DOHH2 (cell line): Measurements from ENCODE around the gene MRC1.

Experiments used
- H3F3A ChIP-seq: fragments of 200-600 bp; sonication (generic), shearing (Covaris generic); 2 replicates; pipeline ENCODE4 v1.6.0; 2016; ENCODE audit warnings: antibody characterized with exemption, mild to moderate bottlenecking; ENCODE audit not compliant: control insufficient read depth, insufficient read depth
- H3K27ac ChIP-seq: fragments of 200-600 bp; sonication (generic); 2 replicates; pipeline ENCODE4 v1.5.1; 2014; ENCODE audit warnings: low read depth, mild to moderate bottlenecking, low read length, moderate library complexity
- H3K27me3 ChIP-seq: fragments of 200-600 bp; sonication (generic); 2 replicates; pipeline ENCODE4 v1.6.1; 2014; ENCODE audit warnings: mild to moderate bottlenecking, low read length, mixed read lengths; ENCODE audit not compliant: control insufficient read depth
- H3K36me3 ChIP-seq: fragments of 200-600 bp; sonication (generic); 2 replicates; pipeline ENCODE4 v1.6.1; 2014; ENCODE audit warnings: mild to moderate bottlenecking, low read length, moderate library complexity, mixed read lengths; ENCODE audit not compliant: control insufficient read depth
- H3K4me1 ChIP-seq: fragments of 200-600 bp; sonication (generic); 2 replicates; pipeline ENCODE4 v1.6.1; 2014; ENCODE audit warnings: mild to moderate bottlenecking, low read length, mixed read lengths; ENCODE audit not compliant: control insufficient read depth
- H3K4me2 ChIP-seq: fragments of 200-600 bp; sonication (generic); 2 replicates; pipeline ENCODE4 v1.6.0; 2014; ENCODE audit warnings: mild to moderate bottlenecking, low read length, moderate library complexity
- H3K4me3 ChIP-seq: fragments of 200-600 bp; sonication (generic); 2 replicates; pipeline ENCODE4 v1.5.1; 2014; ENCODE audit warnings: mild to moderate bottlenecking, low read length, mixed read lengths
- H3K79me2 ChIP-seq: fragments of 200-600 bp; sonication (generic); 2 replicates; pipeline ENCODE4 v1.6.1; 2014; ENCODE audit warnings: mild to moderate bottlenecking, low read length, mixed read lengths; ENCODE audit not compliant: control insufficient read depth
- H3K9me2 ChIP-seq: fragments of 200-600 bp; sonication (generic); replicated peaks from 2 replicates; pipeline ENCODE4 v1.6.1; 2014; ENCODE audit warnings: mild to moderate bottlenecking, low read length, mixed read lengths; ENCODE audit not compliant: control insufficient read depth
- H3K9me3 ChIP-seq: fragments of 200-600 bp; sonication (generic); 2 replicates; pipeline ENCODE4 v1.6.1; 2014; ENCODE audit warnings: antibody characterized with exemption, low read length, mixed read lengths; ENCODE audit not compliant: control insufficient read depth, insufficient read depth
- H4K20me1 ChIP-seq: fragments of 200-600 bp; sonication (generic); 2 replicates; pipeline ENCODE4 v1.6.0; 2014; ENCODE audit warnings: low read depth, mild to moderate bottlenecking, antibody characterized with exemption, low read length, moderate library complexity; ENCODE audit not compliant: control insufficient read depth, insufficient read depth
- EZH2phosphoT487 ChIP-seq: fragments of 200-600 bp; sonication (generic); IDR thresholded peaks from 2 replicates; pipeline ENCODE4 v1.6.1; 2017; ENCODE audit warnings: borderline replicate concordance, mild to moderate bottlenecking, antibody characterized with exemption, low read length, moderate library complexity, mixed read lengths
- TF ChIP-seq, protein P1 (sequence below): fragments of 200-600 bp; sonication (generic); IDR thresholded peaks from one replicate; pipeline ENCODE4 v1.5.1; 2014; ENCODE audit warnings: antibody characterized with exemption, mild to moderate bottlenecking, low read depth, low read length; ENCODE audit not compliant: poor library complexity, severe bottlenecking

MRC1 gene

DNA sequence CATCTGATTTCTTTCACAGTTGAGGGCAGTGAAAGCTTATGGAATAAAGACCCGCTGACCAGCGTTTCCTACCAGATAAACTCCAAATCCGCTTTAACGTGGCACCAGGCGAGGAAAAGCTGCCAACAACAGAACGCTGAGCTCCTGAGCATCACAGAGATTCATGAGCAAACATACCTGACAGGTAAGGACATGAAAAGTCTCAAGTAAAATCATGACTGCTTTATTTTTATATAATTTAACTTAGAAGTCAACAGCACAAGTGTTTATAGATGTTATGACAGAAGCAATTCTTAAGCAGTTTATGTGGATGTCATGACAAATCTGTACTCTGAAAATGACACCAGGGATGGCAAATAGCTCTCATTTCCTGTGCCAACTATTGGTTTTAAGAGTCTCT, 24.5 kb downstream of the MRC1 start:
- TF ChIP-seq, protein P1, sequence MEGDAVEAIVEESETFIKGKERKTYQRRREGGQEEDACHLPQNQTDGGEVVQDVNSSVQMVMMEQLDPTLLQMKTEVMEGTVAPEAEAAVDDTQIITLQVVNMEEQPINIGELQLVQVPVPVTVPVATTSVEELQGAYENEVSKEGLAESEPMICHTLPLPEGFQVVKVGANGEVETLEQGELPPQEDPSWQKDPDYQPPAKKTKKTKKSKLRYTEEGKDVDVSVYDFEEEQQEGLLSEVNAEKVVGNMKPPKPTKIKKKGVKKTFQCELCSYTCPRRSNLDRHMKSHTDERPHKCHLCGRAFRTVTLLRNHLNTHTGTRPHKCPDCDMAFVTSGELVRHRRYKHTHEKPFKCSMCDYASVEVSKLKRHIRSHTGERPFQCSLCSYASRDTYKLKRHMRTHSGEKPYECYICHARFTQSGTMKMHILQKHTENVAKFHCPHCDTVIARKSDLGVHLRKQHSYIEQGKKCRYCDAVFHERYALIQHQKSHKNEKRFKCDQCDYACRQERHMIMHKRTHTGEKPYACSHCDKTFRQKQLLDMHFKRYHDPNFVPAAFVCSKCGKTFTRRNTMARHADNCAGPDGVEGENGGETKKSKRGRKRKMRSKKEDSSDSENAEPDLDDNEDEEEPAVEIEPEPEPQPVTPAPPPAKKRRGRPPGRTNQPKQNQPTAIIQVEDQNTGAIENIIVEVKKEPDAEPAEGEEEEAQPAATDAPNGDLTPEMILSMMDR = no peak
- no peak for TF ChIP-seq EZH2phosphoT487
- H3K4me1 ChIP-seq = peaks cover 3% of the 10 kb centered on the region; the same call in 1 of the 2 replicates
- H3K9me2 ChIP-seq = no peaks in the 10 kb centered on the region
- H3K36me3 ChIP-seq = no peaks in the 10 kb centered on the region
- no peak overlapping the region for H3K4me2 ChIP-seq
- no peaks in the 10 kb centered on the region for H3K79me2 ChIP-seq
- H3K27ac ChIP-seq = no peak overlapping the region
- H3K9me3 ChIP-seq = no peaks in the 10 kb centered on the region
- peaks cover 15% of the 10 kb centered on the region for H3K27me3 ChIP-seq
- H4K20me1 ChIP-seq = no peaks in the 10 kb centered on the region
- H3F3A ChIP-seq = no peaks in the 10 kb centered on the region
- no peak overlapping the region for H3K4me3 ChIP-seq

DNA sequence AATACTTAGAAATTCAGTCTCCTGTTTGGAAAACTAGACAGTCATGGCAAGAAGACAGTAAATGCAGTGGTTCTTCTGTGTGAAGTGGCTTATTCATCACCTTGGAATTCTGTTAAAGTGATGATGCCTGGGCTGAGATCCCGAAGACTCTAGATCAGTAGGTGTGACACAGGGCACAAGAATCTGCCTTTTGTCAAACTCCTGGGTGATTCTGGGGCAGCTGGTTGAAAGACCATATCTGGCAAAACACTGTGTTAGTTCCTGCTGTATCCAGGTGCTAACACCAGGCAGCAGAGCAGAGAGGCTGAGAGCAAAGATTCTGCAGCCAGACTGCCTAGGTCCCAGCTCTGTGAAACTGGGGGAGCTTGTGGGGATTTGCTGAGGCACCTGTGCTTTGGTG, 26.5 kb downstream of the MRC1 start:
- Histone ChIP-seq H3K4me3 (no peak overlapping the region), H3K36me3 (no peaks in the 10 kb centered on the region), H3K27ac (no peak overlapping the region), H4K20me1 (no peaks in the 10 kb centered on the region), H3K9me2 (no peaks in the 10 kb centered on the region), H3K79me2 (no peaks in the 10 kb centered on the region), H3K27me3 (peaks cover 13% of the 10 kb centered on the region), H3K9me3 (no peaks in the 10 kb centered on the region), H3K4me1 (peaks cover 3% of the 10 kb centered on the region; the same call in 1 of the 2 replicates), H3F3A (no peaks in the 10 kb centered on the region), H3K4me2 (no peak overlapping the region)
- TF ChIP-seq, protein P1 = no peak
- no peak for TF ChIP-seq EZH2phosphoT487

DNA sequence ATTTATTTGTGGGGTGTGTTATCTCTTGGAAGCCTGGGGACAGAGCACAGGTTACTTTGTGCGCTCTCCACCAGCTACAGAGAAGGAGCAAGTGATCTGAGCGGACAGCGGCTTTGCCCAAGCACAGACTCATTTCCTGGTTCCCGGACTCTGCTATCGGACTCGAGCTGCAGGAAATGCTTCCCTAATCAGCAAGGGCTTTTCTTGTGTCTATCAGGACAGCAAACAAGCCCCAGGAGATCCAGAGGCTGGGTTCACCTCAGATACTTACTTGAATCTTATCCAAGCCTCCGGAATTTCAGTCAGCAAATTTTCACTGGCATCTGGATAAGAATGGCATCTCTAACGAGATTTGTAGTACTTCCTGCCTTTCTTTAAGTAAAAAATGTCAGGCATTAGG, 27.8 kb downstream of the MRC1 start:
- Histone ChIP-seq H3K27ac (no peak overlapping the region), H3F3A (no peaks in the 10 kb centered on the region), H3K4me3 (no peak overlapping the region)

More for the DNA sequence above, 27.8 kb downstream of the MRC1 start:
- Histone ChIP-seq H3K4me1 (peaks cover 3% of the 10 kb centered on the region; the same call in 1 of the 2 replicates), H3K27me3 (peaks cover 13% of the 10 kb centered on the region), H3K9me2 (no peaks in the 10 kb centered on the region), H3K9me3 (no peaks in the 10 kb centered on the region), H3K36me3 (no peaks in the 10 kb centered on the region), H4K20me1 (no peaks in the 10 kb centered on the region), H3K79me2 (no peaks in the 10 kb centered on the region), H3K4me2 (no peak overlapping the region)
- TF ChIP-seq, protein P1 = no peak
- TF ChIP-seq EZH2phosphoT487 = no peak
